Epithelial cell of proximal tubule (primary cell): Measurements from ENCODE around the gene TCL1B. TPM values are rescaled to one million over a fixed set of nuclear protein-coding genes. Genes with fewer than 3 reads are reported as not detected.

Experiments
- DNase-seq: peaks from one replicate; pipeline ENCODE4 v3.0.0-alpha.2; 2011; ENCODE audit warnings: low read depth
- H3K4me3 ChIP-seq: 2 replicates; pipeline ENCODE4 v1.5.1; 2011; ENCODE audit warnings: low read depth, mild to moderate bottlenecking, low read length
- CTCF ChIP-seq: conservative IDR thresholded peaks from 2 replicates; pipeline ENCODE4 v1.5.1; 2012; ENCODE audit warnings: low read depth, mild to moderate bottlenecking, low read length
- total RNA-seq: library from RNA; depleted of rRNA; stranded (reverse); fragments of >200 nt; gene quantifications from 2 replicates; pipeline ENCODE4 v1.2.3, GENCODE V29; 2015

Gene TCL1B
- total RNA-seq, 1 donor from 2014 or later, result not detected

- no peak for DNase-seq
- TF ChIP-seq CTCF, result no peak
- H3K4me3 ChIP-seq, result no peak overlapping the region
Measured at GRCh38 chr14:95741781-95742180, 55.6 kb downstream of the TCL1B start.

Other genes starting within 250 kb of the TCL1B start
- 0.07 TPM in 1 of 2 replicates, not detected in the other for gene SYNE3, start 169.8 kb upstream of the TCL1B start, total RNA-seq
- gene GLRX5, start 151.4 kb upstream of the TCL1B start, total RNA-seq, result 51.4 and 94.1 TPM in 2 replicates
- not detected in 2 replicates for gene TCL1A, start 27.7 kb downstream of the TCL1B start, total RNA-seq
- gene TUNAR, start 190.4 kb downstream of the TCL1B start, total RNA-seq, result 0.06 TPM in 1 of 2 replicates, not detected in the other